ENCODE results near the gene SCN7A. TPM values are rescaled to one million over a fixed set of nuclear protein-coding genes. Genes with fewer than 3 reads are reported as not detected.

The SCN7A gene
- total and polyA plus RNA-seq, 2 of the 4 experiments (the other 2 are of a cell fraction) = 0.39 to 0.90 TPM

DNA sequence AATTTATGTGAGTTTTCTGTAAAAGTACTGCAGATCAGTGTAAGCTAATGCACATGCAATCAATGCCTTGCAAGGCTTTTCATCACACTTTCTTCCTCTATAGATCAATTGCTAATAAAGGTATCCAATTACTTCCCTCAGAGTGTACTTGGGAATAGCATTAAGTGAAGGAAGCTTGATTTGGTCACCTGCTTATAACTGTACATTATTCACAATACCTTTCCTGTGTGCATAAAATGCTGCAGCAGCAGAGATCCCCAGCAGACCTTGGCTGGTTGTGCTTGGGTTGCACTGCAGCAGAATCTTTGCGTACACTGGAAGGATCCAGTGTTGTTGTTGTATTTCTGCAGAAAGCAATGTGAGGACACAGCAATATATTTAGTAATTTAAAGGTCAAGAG, 99.8 kb downstream of the SCN7A start:
- ATAC-seq (ENCODE audit: low read depth) = no peak
- Histone ChIP-seq H2BK5ac (ENCODE audit: low read depth, low read length, poor library complexity, severe bottlenecking) (no peak overlapping the region), H2BK120ac (ENCODE audit: low read depth, low read length) (no peak overlapping the region), H3K4me3 (ENCODE audit: insufficient read depth, low read depth, low read length) (no peak overlapping the region), H3K9me1 (ENCODE audit: insufficient read depth, low read length) (no peaks in the 10 kb centered on the region), H3K4me2 (ENCODE audit: low read depth, low read length) (no peak overlapping the region), H3K27me3 (ENCODE audit: control insufficient read depth, insufficient read depth, low read length) (no peaks in the 10 kb centered on the region), H3K9me3 (ENCODE audit: control insufficient read depth, insufficient read depth, low read length) (no peaks in the 10 kb centered on the region), H3K4me1 (ENCODE audit: control insufficient read depth, insufficient read depth, low read length) (no peaks in the 10 kb centered on the region), H3K27ac (ENCODE audit: insufficient read depth, low read length) (no peak overlapping the region), H3K9ac (ENCODE audit: low read depth, low read length) (no peak overlapping the region), H3K14ac (replicated peaks; ENCODE audit: low read depth, low read length) (no peak overlapping the region), H4K8ac (ENCODE audit: low read depth in 2 of 2, low read length in 2 of 2) (no peak overlapping the region), H4K20me1 (ENCODE audit: insufficient read depth, low read length) (no peaks in the 10 kb centered on the region), H4K5ac (ENCODE audit: low read depth, low read length) (no peak overlapping the region), H3K18ac (ENCODE audit: low read depth, low read length) (no peak overlapping the region), H3K56ac (ENCODE audit: extremely low read depth, insufficient read depth, low read length) (no peak overlapping the region), H2AK5ac (ENCODE audit: low read depth, low read length) (no peak overlapping the region), H3K79me1 (ENCODE audit: low read depth in 1 of 2, low read length in 2 of 2) (no peaks in the 10 kb centered on the region), H3K36me3 (ENCODE audit: control insufficient read depth, insufficient read depth, low read length) (no peaks in the 10 kb centered on the region), H2AK9ac (replicated peaks; ENCODE audit: low read depth, low read length, poor library complexity) (no peak overlapping the region), H3K23ac (ENCODE audit: low read depth, low read length) (no peak overlapping the region), H2AFZ (replicated peaks; ENCODE audit: low read length, poor library complexity) (no peak overlapping the region), H2BK15ac (ENCODE audit: low read depth, low read length) (no peak overlapping the region), H3K4ac (ENCODE audit: low read depth, low read length) (no peak overlapping the region), H2BK20ac (ENCODE audit: low read depth, low read length) (no peak overlapping the region), H4K91ac (ENCODE audit: insufficient read depth, low read depth, low read length) (no peak overlapping the region)
- no TSS peak for BruUV-seq (replicated peaks)
- dilution Hi-C loops (cut with HindIII; ENCODE audit: low sequenced_read_pairs, unreplicated experiment) = no loop called here
- 100% methylated on average over 1 of the region's 1 CpG; no CpG with 5 or more reads in 1 of the 2 experiments for whole genome bisulfite sequencing, 2 experiments (ENCODE audit: extremely low coverage in 2 of 2, insufficient read length in 1 of 2)
- no peak for TF ChIP-seq MAZ (IDR thresholded peaks at IDR 0.05; ENCODE audit: borderline replicate concordance, low read depth, low read length)
- TF ChIP-seq MXI1 (IDR thresholded peaks at IDR 0.05; ENCODE audit: borderline replicate concordance, low read depth, low read length) = no peak
- no peak for TF ChIP-seq RAD21 (IDR thresholded peaks at IDR 0.05; ENCODE audit: low read length)
- no peak for DNase-seq
- intact Hi-C loops (cut with micrococcal nuclease) = no loop called here
- in situ Hi-C loops (cut with MboI; ENCODE audit: low sequenced_read_pairs) = no loop called here
- POLR2A ChIA-PET (ENCODE audit: unreplicated experiment) = no interaction called here
- CTCF ChIA-PET = no interaction called here
